ENCODE results near the gene RAB27A.
A peak's percentile ranks its signal among the peaks of the same experiment; 100 is the strongest.

The RAB27A gene

DNA sequence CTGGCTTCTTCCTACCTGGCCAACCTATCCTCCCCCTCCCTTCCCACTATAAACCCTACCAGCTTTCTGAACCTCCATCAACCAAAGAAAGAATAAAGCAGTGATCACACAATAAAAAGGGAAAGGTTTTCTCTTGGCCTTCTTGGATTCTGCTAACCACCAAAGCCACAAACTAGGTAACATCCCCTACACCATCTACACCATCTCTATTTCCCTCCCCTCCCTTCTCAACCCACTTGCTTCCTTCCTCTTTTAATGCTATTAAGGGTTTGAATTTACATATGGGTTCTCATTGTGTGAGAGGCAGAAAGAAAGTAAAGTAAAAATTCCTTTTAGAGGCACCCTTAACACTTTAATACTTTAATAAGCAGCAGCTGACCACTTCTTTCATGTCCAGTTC, 67.0 kb downstream of the RAB27A start:
- no peak for DNase-seq (ENCODE audit: low read depth)

DNA sequence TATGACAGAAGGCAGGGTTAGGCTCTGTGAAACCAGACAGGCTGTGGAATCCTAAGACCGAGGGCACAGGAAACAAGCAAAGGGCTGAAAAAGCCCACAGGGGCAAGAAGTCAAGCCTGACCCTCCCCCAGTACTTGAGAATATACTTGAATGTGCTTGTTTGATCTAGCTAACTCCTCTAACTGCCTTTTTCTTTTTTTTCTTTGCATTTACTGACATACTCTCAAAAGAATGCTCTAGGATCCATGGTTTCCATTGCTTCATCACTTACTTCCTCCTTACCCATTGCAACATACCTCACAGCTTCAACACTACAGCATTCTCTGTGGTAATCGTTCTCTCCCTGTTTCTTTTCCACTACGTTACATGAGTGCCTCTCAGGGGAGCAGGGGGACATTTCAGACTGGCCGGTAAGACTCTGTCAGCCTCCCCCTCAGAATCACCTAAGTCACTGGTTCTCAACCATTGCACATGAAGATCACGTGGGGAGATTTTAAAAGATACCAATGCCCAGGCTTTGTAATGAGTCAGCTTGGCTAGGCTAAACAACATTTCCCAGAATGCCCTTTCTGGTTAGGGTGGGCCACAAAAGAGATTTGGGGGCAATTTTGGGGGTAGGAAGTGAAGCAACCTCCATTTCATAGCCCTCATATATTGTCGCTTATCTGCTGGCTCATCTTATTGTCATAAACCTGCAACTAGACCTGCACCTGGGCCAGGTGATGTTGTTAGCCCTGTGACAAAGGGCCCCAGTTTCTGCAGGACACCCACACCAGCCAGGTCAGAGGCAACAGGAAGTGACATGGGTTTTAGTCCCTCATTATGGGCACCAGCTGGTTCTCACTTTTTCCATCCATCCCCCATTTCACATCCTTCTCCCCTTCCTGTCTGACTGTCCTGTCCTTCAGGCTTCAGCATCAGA, 68.3 kb downstream of the RAB27A start:
- peak; percentile 89 for DNase-seq (ENCODE audit: low read depth)

DNA sequence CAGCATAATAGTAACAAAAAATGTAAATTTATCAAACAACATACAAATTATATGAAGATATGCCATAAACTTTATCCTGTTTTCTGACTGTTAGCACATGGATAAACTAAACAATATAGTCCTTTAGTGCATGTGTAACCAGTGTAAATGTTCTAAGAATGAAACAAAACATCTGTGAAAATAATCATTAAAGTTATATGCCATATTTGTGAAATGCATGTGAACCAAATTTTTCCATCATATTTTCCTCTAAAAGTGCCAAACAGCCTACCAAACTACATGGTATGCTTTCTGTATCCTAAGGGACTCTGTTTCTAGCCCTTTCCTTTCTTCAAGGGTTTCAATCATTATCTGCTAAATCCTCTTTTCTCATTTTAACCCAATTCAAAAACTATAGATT, 69.0 kb downstream of the RAB27A start:
- DNase-seq (ENCODE audit: low read depth), result no peak

DNA sequence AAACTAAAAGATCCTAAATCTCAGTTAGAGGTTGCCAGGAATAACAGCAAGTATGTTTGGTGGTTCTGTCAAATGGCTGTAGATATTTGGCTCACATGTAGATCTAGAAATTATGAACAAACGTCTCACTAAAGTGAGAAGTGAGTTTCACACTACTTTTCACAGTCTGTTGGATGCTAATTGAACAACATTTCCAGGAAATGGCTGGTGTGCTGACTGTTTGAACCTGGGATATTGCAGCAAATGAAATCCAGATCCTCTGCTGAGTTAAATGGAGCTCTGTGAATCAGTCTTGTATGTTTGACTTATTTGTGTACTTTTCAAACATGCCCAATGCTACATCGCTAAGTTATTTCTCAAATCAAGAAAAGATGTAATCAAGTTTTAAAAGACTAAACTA, 71.6 kb downstream of the RAB27A start:
- no peak for DNase-seq (ENCODE audit: low read depth)

DNA sequence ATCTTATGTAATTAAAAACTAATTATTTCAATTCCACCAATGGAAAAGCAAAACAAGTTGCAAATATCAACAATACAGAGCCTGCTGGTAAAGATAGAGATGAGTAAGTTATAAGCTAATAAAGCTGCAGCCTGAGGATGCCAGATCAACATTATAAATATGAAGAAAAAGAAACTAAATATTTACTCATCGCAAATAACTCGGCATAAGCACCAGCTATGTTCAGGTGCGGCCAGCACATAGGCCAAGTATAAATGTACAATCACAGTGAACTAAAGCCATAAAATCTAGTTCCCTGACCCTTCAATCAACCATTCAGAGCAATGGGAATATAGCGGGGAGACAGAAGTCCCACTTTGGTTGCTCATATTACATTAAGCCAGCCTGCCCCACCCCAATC, 85.1 kb downstream of the RAB27A start:
- DNase-seq (ENCODE audit: low read depth), result no peak

DNA sequence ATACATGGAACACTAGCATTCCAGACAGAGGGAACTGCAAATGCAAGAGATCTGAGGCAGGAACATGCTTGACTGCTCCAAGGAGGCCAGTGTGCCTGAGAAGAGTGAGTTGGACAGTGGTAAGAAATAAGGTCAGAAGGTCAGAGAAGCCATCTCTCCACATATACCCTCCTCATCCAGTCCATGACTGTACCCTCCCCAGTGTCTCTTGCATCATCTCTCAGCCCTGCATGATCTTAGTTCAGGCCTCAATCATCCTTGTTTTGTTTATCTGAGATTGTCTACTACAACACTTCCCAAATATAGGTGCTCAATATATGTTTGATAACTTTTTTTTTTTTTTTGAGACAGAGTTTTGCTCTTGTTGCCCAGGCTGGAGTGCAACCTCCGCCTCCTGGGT, 87.4 kb downstream of the RAB27A start:
- DNase-seq (ENCODE audit: low read depth), result no peak

DNA sequence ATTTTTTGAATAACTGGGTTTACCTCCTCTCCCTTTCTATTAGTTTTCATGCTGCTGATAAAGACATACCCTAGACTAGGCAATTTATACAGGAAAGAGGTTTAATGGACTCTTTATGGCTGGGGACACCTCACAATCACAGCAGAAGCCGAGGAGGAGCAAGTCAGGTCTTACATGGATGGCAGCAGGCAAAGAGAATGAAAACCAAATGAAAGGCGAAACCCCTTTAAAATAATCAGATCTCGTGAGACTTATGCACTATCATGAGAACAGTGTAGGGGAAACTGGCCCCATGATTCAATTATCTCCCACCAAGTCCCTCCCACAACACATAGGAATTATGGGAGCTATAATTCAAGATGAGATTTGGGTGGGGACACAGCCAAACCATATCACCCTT, 90.9 kb downstream of the RAB27A start:
- no peak for DNase-seq (ENCODE audit: low read depth)

DNA sequence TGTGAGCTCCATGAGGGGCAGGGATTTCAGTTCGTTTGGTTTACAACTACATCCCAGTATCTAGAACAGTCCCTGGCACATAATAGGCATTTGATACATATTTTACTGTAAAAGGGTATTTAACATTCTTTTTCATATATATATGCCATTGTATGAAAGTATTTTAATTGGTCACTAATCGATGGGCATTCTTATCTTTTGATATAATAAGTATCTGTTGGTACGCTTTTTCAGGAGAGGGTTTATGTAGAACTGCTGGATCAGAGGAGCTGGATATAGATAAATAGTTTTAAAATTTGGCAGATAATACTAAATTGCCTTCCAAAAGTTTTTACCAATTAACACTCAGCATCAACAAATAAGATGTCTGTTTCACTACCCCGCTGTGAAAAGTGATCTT, 91.9 kb downstream of the RAB27A start:
- no peak for DNase-seq (ENCODE audit: low read depth)

DNA sequence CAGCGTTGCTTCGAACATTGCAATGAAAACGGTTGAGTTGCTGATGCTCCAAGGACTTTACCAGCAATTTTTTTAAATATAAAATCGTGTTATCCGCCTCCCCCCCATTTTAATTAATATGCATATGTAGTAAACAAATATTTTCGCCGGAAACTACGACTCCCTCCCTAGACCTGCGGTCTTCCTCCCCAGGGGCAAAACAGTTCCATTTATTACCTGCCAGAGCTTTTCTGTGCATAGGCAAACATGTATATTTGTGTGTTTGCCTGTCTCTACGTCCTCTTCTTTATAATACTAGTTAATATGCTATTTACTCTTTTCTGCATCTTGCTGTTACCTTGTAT, 92.3 kb downstream of the RAB27A start:
- DNase-seq (ENCODE audit: low read depth), result peak; percentile 2

DNA sequence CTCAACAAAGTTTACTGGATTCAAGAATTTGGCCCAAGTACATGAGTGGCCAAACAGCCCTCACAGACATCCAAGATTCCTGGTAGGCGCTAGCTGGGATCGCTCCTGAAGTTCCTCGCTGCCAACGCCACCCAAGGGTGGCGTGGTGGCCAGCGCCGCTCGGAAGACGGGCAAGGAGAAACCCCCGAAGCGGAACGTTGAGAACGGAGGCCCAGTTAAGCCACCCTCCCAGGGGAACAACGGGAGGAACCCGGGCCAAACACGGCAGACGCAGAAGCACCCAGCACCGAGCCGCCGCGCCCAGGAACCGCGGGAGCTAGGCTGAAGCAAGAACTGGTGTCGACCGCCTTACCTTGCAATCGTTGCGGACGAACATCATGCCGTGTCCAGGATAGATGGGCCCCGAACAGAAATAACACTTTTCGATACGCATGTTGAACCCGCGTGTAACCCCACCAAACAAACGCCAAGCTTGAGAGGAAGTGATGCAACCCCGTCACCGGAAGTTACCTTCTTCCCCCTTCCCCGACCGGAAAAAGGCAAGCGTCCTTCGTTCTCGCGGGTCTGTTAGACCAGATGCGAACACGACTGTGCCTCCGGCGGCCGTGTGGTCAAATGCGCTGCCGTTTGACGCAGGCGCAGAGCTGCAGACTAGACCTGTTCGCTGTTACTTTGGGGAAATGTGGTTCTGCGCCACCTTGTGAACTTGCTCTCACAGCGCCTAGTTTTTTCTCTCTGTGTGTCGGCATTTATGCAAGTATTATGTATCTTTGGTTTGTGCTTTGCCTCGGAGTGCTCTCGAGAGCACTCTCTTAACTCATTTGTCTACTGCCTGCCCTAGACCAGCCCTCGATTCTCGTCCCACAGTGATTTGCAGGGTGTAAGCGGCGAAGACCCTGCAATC, 92.9 kb downstream of the RAB27A start, which contains the start of gene RSL24D1:
TSS of gene RSL24D1 (minus strand) at position 484 of the 904 bp plus-strand sequence. CDS start at position 433, 51 bp downstream.
- DNase-seq (ENCODE audit: low read depth), result peak; percentile 98

DNA sequence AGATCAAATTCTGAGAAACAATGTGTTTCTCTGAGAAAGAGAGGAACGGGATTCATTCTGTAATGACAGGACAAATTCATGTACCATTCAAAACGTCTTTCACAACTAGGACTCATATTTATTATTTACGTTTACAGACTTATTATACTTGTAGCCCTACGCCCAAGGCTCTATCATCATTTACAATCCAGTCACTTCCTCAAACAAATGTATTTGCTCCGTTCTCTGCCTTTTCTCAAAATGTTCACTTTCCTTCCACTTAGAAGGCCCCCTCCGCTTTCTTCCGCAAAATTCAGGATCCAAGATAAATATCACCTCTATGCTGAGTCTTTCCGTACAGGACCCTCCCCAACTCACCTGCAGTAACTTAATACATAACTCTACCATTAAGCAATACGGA, 93.6 kb downstream of the RAB27A start:
- DNase-seq (ENCODE audit: low read depth), result peak; percentile 12

DNA sequence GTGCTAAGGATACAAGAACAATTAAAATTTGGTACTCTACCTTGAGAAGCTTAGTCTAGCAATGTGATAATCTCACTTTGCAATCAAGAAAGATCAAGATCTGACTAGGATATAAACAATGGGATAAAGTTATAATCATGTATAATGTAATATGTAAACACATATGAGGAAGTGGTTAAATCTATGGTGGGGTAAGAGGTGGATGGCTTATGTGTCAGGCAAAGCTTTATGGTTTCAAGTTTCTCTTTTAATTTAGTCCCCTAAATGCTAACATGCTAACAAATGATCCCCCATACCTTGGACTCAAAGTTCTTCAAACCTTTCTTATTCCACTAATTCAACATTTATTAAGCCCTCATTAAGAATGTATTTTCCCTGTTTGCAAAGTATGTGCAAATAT, 95.4 kb downstream of the RAB27A start:
- peak; percentile 35 for DNase-seq (ENCODE audit: low read depth)

DNA sequence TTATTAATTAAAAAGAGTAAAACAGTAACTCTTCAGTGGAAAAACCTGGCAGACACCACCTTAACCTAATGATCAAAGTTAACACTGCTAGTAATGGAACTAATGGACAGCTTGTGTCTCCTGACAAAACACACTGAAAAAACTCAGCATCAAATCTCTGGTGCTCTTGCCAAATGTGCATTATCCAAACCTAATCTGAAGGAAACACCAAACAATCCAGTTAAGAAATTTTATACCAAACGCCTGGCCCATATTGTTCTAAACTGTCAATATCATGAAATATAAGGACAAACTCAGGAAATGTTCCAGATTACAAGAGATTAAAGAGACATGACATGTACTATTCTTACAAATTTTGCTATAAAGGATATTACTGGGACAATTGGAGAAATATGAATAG, 103.3 kb downstream of the RAB27A start:
- DNase-seq (ENCODE audit: low read depth), result no peak

DNA sequence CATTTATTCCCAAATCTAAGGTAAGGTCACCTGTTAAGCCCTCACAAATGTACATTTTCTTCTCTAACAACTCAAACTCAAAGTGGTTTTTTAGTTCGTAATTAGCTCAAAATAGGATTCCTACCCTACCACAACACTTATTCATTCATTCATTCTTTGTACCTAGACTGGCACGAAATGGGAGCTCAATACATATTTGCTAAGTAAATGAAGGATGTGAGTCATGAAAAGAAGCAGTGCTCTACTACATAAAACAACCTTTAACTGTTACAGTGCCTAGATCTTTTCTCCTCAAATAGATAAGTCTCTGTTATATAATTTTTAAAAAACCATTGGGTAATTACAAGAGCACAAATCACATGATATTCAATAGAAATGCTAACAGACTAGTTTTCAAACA, 105.9 kb downstream of the RAB27A start:
- DNase-seq (ENCODE audit: low read depth), result peak; percentile 26

DNA sequence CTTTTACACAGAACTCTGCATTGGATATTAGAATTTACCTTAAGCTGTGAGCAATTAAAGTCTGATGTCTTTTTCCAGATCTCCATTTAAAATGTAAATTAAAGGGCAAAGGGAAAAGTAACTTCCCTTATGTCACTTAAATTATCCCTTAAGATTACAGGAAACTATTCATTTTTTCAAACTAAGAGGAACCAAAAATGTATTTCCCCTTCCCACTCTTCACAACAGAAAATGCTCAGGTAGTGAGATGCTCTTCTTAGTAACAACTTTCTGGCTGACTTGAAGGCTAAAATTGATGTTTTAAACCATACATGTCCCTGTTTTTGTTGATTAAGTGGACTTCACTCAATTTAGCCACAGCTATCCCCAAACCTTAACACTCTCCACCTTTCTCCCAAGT, 110.5 kb downstream of the RAB27A start:
- no peak for DNase-seq (ENCODE audit: low read depth)

DNA sequence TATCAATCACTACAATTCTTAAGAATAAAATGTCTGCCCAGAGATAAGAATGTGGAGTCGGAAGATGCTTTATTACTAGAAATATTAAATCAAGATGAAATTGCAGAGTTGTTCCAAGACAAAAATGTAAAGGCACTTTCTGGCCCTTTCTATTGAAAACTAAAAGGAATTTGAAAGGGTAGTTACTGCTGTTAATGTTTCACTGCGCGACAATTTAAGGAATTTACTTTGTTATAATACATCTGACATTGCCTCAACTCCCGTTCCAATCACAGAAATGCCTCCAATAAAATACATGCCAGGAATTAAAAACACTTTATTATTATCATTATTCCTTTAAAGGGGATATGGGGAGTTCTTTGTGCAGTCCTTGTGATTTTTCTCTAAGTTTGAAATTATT, 119.3 kb downstream of the RAB27A start:
- DNase-seq (ENCODE audit: low read depth), result no peak

DNA sequence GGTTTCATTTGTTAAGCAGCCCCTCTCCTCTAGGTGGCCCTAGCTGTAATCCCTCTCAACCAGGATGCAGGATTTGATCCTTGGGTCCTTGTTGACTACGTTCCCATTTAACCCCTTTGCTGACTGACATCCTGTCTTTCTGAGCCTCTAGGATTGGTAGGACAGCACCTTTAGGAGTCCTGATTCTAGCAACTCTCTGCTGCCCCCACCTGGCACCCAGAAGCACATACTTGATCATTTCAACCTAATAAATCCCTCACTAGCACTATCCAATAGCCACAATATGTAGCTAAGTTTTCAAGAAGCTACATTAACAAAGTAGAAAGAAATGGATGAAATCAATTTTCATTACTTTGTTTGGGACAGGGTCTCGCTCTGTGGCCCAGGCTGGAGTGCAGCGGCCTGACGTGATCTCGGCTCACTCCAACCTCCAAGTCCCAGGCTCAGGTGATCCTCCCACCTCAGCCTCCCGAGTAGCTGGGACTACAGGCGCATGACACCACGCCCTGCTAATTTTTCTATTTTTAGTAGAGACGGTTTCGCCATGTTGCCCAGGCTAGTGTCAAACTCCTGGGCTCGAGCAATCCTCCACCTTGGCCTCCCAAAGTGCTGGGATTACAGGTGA, 121.2 kb downstream of the RAB27A start:
- peak; percentile 78 for DNase-seq (ENCODE audit: low read depth)

DNA sequence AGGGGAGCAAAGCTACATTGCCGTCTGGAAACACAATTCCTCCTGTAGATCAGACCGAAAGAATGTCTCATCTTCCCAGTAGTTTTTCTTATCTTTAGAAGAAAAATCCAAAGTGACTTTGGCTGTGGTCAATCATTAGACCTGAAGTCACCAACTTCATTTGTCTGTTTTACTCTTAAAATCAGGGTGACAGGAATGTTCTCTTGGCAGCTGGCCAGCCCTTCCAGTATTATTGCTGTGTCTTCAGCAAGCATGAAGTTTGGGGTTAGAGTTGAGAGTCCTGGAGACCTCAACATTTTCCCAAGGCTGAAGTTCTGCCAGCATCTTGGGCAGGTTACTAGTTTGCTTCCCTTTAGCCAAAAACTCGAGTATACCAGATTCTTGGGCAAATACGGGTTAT, 125.3 kb downstream of the RAB27A start:
- no peak for DNase-seq (ENCODE audit: low read depth)

Data from ELR (cell line).